Neural crest cell (in vitro differentiated cells): ENCODE measurements around the gene ADAMTS16. TPM values are rescaled to one million over a fixed set of nuclear protein-coding genes. Genes with fewer than 3 reads are reported as not detected.
A peak's percentile ranks its signal among the peaks of the same experiment; 100 is the strongest.

ENCODE experiments used
- DNase-seq: peaks from one replicate; pipeline ENCODE4 v3.0.0; 2021; ENCODE audit warnings: low read depth, mixed read lengths, low spot score
- H3K27ac Mint-ChIP-seq: one replicate; pipeline ENCODE4 v1.8.0; 2021; ENCODE audit warnings: mild to moderate bottlenecking, mixed read lengths; ENCODE audit not compliant: unreplicated experiment
- H3K27me3 Mint-ChIP-seq: 2 replicates; pipeline ENCODE4 v1.8.0; 2021; ENCODE audit warnings: low read depth, mild to moderate bottlenecking, mixed read lengths
- H3K36me3 Mint-ChIP-seq: 2 replicates; pipeline ENCODE4 v1.8.0; 2021; ENCODE audit warnings: low read depth, mild to moderate bottlenecking, mixed read lengths
- H3K4me1 Mint-ChIP-seq: 2 replicates; pipeline ENCODE4 v1.8.0; 2021; ENCODE audit warnings: mixed read lengths
- H3K4me3 Mint-ChIP-seq: one replicate; pipeline ENCODE4 v1.8.0; 2021; ENCODE audit warnings: mild to moderate bottlenecking, mixed read lengths
- H3K9me3 Mint-ChIP-seq: 2 replicates; pipeline ENCODE4 v1.8.0; 2021; ENCODE audit warnings: mixed read lengths
- CTCF ChIP-seq: fragments of 200-600 bp; sonication (generic); conservative IDR thresholded peaks from 2 replicates; pipeline ENCODE4 v1.5.0; 2021; ENCODE audit warnings: antibody characterized with exemption, mild to moderate bottlenecking
- total RNA-seq: library from RNA; stranded (reverse); gene quantifications from 2 replicates; pipeline ENCODE4 v1.2.1, GENCODE V29; 2021

The ADAMTS16 gene
- total RNA-seq, 1 donor from 2014 or later, result 1.7 TPM

DNA sequence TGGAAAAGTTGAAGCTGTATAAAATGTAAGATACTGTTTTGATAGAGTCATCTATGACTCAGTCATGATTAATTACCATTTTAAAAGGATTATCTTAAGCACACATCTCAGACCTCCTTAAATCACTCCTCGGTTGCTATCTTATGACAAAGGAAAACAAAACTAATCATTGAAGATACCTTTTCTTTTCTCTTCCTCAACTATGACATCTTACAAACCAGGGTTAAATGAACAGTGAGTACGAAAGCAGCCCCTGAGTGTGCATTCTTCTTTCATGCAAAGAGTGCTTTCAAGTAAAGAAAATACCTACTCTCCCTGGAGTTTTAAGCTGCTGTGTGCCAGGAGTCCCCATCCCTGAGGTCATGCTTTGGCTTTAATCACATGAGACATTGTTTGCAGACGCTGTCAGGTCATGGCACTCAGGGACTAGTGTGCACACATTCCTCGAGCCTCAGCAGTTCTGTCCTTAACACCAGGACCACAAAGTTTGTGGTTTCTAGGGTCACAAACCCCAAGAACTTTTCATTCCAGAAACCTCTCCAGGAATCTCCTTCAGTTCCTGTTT is 195.7 kb downstream of the ADAMTS16 start:
- Mint-ChIP-seq H3K27ac (no peak overlapping the region), H3K9me3 (no peaks in the 10 kb centered on the region), H3K27me3 (no peaks in the 10 kb centered on the region), H3K4me1 (peaks cover 16% of the 10 kb centered on the region), H3K4me3 (no peak overlapping the region), H3K36me3 (peaks cover 3% of the 10 kb centered on the region)
- no peak for DNase-seq
- TF ChIP-seq CTCF, result no peak

DNA sequence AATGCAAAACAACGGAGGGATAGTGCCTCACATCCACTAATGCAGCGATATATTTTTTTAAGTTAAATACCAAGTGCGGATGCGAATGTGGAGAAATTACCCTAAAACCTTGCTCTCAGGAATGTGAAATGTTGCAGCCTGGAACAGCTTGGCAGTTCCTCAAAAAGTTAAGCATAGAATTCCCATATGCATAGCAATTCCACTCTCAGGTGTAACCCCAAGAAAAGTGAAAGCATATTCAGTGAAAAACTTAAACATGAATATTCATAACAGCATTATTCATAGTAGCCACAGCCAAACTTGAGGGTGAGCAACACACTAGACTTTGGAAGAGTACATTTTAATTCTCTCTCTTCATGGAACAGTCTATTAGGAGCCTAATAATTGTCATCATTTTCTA is 199.1 kb downstream of the ADAMTS16 start:
- Mint-ChIP-seq H3K36me3 (peaks cover 3% of the 10 kb centered on the region), H3K27ac (no peak overlapping the region), H3K9me3 (no peaks in the 10 kb centered on the region), H3K27me3 (no peaks in the 10 kb centered on the region), H3K4me1 (peaks cover 35% of the 10 kb centered on the region), H3K4me3 (no peak overlapping the region)
- no peak for DNase-seq
- no peak for TF ChIP-seq CTCF

- Mint-ChIP-seq H3K4me1 (peaks cover 41% of the 10 kb centered on the region), H3K9me3 (no peaks in the 10 kb centered on the region), H3K27ac (peak overlapping the region; percentile 65), H3K4me3 (no peak overlapping the region), H3K36me3 (peaks cover 3% of the 10 kb centered on the region), H3K27me3 (no peaks in the 10 kb centered on the region)
- peak; percentile 64 for TF ChIP-seq CTCF
- DNase-seq, result peak; percentile 38
Measured at GRCh38 chr5:5340206-5340729, 200.1 kb downstream of the ADAMTS16 start.

GRCh38 chr5:5341531-5342292 is 201.6 kb downstream of the ADAMTS16 start:
- no peak for DNase-seq
- Mint-ChIP-seq H3K9me3 (no peaks in the 10 kb centered on the region), H3K4me3 (no peak overlapping the region), H3K27ac (no peak overlapping the region), H3K27me3 (no peaks in the 10 kb centered on the region), H3K4me1 (peaks cover 34% of the 10 kb centered on the region), H3K36me3 (peaks cover 3% of the 10 kb centered on the region)
- TF ChIP-seq CTCF, result no peak

DNA sequence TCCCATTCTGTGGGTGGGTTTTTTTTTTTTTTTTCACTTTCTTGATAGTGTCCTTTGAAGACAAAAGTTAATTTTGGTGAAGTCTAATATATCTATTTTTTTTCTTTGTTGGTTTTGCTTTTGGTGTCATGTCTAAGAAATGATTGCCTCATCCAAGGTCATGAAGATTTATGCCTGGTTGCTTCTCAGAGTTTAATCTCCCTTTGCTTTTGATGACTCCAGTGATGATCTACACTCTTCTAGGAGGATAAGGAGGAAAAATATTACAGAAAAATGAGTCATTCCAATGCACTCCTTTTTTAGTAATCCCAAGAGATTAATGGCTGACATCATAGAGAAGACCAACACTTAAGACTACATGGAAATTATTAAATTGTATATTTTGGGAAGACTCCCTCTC is 202.7 kb downstream of the ADAMTS16 start:
- no peak overlapping the region for H3K27ac Mint-ChIP-seq
- peaks cover 34% of the 10 kb centered on the region for H3K4me1 Mint-ChIP-seq
- no peak for TF ChIP-seq CTCF
- no peak overlapping the region for H3K4me3 Mint-ChIP-seq
- H3K9me3 Mint-ChIP-seq, result no peaks in the 10 kb centered on the region
- H3K36me3 Mint-ChIP-seq, result peaks cover 3% of the 10 kb centered on the region
- H3K27me3 Mint-ChIP-seq, result no peaks in the 10 kb centered on the region
- no peak for DNase-seq
